ENCODE data around the gene TMEM272. TPM values are rescaled to one million over a fixed set of nuclear protein-coding genes. Genes with fewer than 3 reads are reported as not detected.

TMEM272 gene
- total and polyA plus RNA-seq, 2 of the 13 experiments (the other 11 are each of a cell fraction or from before 2014, with no cell fraction given), result 0.37 to 0.62 TPM

DNA sequence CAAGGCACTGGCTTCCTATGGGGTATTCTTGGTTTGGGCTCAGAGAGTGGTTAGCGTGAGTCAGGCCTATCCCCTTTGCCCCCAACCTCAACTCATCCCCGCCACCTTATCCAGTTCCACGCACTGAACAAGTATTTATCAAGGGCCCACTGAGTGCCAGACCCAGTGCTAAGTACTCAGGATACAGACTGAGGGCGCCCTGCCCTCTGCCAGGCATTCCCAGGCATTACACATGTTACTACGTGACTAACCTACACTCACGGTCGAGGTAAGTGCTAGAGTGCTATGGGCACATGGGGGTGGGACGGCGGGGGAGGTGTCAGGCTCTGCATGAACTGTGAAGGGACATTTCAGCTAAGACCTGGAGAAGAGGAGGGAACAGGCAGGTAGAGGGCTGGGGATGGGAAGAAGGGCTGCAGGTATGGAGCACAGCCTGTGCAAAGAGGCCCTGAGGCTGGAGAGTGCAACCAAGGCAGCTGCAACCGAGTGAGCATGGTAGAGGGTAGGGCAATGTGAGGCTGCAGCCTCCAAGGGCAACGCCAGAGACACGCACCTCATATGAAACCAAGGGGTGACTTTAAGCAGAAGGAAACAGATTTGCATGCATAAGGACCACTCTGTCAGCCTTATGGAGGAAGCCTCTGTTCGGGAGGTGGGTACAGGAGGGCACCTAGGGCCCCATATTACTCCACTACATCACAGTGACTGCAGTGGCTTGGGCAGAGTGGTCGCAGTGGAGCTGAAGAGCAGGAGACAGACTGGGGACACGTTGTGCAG, 63.5 kb downstream of the TMEM272 start:
- no peak for DNase-seq (ENCODE audit: low spot score)
- ChIA-PET CTCF (ENCODE audit: low intra/inter-chr PET ratio, low total read pairs) (no interaction called here), POLR2A (interaction anchor here (2.4 kb wide), 1 partner anchor 328 kb away, joined by 8 read pairs; the partner anchor contains the start of gene INTS6)
- no peak for FAIRE-seq
- no TSS peak for BruUV-seq (replicated peaks)
- Histone ChIP-seq H2AFZ (ENCODE audit: low read length) (no peak overlapping the region), H3K4me3 (replicated peaks in 1 of 3; ENCODE audit: insufficient read depth in 1 of 3, low read depth in 2 of 3, low read length in 3 of 3) (no peak overlapping the region), H3K27ac (ENCODE audit: extremely low read length, insufficient read depth, low read length) (no peak overlapping the region), H3K4me2 (ENCODE audit: low read depth, low read length) (no peak overlapping the region), H3K27me3 (ENCODE audit: control insufficient read depth in 1 of 2, insufficient read depth in 2 of 2, low read length in 2 of 2) (no peaks in the 10 kb centered on the region), H3K36me3 (replicated peaks in 1 of 2; ENCODE audit: control insufficient read depth in 1 of 2, insufficient read depth in 2 of 2, low read length in 2 of 2) (no peaks in the 10 kb centered on the region), H3K79me2 (ENCODE audit: insufficient read depth, low read length) (no peaks in the 10 kb centered on the region), H3K9ac (ENCODE audit: insufficient read depth, low read depth, low read length) (no peak overlapping the region), H4K20me1 (ENCODE audit: insufficient read depth, low read length) (no peaks in the 10 kb centered on the region), H3K9me3 (ENCODE audit: low read length) (no peaks in the 10 kb centered on the region), H3K4me1 (ENCODE audit: insufficient read depth, low read length) (peaks cover 19% of the 10 kb centered on the region)
- in situ Hi-C loops (cut with HindIII; ENCODE audit: extremely low pct_ligation_motif_present, low pct_unique_long_range_greater_than_20kb), result no loop called here
- 84% methylated on average over 15 of the region's 15 CpGs for WGBS (ENCODE audit: low lambda C conversion rate)
- ATAC-seq, result peak; percentile 77
- intact Hi-C loops (cut with micrococcal nuclease; ENCODE audit: unreplicated experiment), result loop anchor here (1.0 to 5.0 kb wide), 2 partner anchors 197 to 344 kb away; partner anchors contain the start of gene WDFY2
- TF ChIP-seq HCFC1 (IDR thresholded peaks at IDR 0.05; ENCODE audit: low read depth, low read length) (no peak), RAD21 (CRISPR knock-in tag; IDR thresholded peaks at IDR 0.05) (peak; percentile 50), ZSCAN20 (CRISPR knock-in tag; IDR thresholded peaks at IDR 0.05; ENCODE audit: borderline replicate concordance) (no peak), BCL6 (CRISPR knock-in tag; IDR thresholded peaks at IDR 0.05) (no peak), ZNF839 (CRISPR knock-in tag; IDR thresholded peaks at IDR 0.05; ENCODE audit: borderline replicate concordance) (no peak), ZBTB21 (CRISPR knock-in tag; IDR thresholded peaks at IDR 0.05) (no peak), NR1H2 (CRISPR knock-in tag; IDR thresholded peaks at IDR 0.05; ENCODE audit: borderline replicate concordance, low read depth) (no peak), AHDC1 (CRISPR knock-in tag; IDR thresholded peaks at IDR 0.05; ENCODE audit: borderline replicate concordance) (no peak), ZNF136 (CRISPR knock-in tag; IDR thresholded peaks at IDR 0.05; ENCODE audit: low read depth) (no peak), TBL1XR1 (IDR thresholded peaks at IDR 0.05; ENCODE audit: borderline replicate concordance, low read length, partially characterized antibody) (peak; percentile 23), ZNF562 (CRISPR knock-in tag; IDR thresholded peaks at IDR 0.05; ENCODE audit: borderline replicate concordance) (no peak), ZNF230 (CRISPR knock-in tag; IDR thresholded peaks at IDR 0.05) (no peak), SOX13 (IDR thresholded peaks at IDR 0.05) (no peak), SOX13 (CRISPR knock-in tag; conservative IDR thresholded peaks at IDR 0.05 in 1 of 2, IDR thresholded peaks at IDR 0.05 in 1 of 2) (no peak), FOXM1 (CRISPR knock-in tag; IDR thresholded peaks at IDR 0.05) (no peak), NFYC (CRISPR knock-in tag; IDR thresholded peaks at IDR 0.05) (no peak), KMT2A (CRISPR knock-in tag; IDR thresholded peaks at IDR 0.05) (no peak)
- TF ChIP-seq, protein P1, sequence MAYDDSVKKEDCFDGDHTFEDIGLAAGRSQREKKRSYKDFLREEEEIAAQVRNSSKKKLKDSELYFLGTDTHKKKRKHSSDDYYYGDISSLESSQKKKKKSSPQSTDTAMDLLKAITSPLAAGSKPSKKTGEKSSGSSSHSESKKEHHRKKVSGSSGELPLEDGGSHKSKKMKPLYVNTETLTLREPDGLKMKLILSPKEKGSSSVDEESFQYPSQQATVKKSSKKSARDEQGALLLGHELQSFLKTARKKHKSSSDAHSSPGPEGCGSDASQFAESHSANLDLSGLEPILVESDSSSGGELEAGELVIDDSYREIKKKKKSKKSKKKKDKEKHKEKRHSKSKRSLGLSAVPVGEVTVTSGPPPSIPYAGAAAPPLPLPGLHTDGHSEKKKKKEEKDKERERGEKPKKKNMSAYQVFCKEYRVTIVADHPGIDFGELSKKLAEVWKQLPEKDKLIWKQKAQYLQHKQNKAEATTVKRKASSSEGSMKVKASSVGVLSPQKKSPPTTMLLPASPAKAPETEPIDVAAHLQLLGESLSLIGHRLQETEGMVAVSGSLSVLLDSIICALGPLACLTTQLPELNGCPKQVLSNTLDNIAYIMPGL (CRISPR knock-in tag; IDR thresholded peaks at IDR 0.05; ENCODE audit: borderline replicate concordance in 1 of 2, low read depth in 1 of 2), result no peak

Measured in HepG2 (cell line).